ENCODE measurements around the gene EPC2. TPM values are rescaled to one million over a fixed set of nuclear protein-coding genes. Genes with fewer than 3 reads are reported as not detected.

EPC2 gene
- total and polyA plus RNA-seq, 2 experiments from 2014 or later: 6.3 to 27.0 TPM

DNA sequence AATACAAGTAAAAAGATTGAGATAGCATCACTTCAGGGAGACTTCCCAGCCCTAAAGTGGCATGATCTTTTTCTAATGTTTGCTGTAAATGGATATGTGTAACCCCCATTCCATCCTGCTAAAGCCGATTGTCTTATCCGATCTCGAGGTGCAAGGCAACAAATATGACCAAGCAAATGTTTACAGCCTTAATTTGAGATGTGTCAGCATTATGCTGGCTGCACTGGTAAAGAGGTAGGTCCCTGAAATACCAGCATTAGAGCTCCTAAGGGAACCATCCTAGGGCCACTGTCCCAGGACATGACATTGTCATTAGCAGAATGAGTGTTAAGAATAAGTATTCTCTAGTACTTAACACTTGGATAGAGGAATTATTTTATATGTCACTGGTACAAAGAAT lies 108.4 kb downstream of the EPC2 start (continued):
- TF ChIP-seq, protein P1, sequence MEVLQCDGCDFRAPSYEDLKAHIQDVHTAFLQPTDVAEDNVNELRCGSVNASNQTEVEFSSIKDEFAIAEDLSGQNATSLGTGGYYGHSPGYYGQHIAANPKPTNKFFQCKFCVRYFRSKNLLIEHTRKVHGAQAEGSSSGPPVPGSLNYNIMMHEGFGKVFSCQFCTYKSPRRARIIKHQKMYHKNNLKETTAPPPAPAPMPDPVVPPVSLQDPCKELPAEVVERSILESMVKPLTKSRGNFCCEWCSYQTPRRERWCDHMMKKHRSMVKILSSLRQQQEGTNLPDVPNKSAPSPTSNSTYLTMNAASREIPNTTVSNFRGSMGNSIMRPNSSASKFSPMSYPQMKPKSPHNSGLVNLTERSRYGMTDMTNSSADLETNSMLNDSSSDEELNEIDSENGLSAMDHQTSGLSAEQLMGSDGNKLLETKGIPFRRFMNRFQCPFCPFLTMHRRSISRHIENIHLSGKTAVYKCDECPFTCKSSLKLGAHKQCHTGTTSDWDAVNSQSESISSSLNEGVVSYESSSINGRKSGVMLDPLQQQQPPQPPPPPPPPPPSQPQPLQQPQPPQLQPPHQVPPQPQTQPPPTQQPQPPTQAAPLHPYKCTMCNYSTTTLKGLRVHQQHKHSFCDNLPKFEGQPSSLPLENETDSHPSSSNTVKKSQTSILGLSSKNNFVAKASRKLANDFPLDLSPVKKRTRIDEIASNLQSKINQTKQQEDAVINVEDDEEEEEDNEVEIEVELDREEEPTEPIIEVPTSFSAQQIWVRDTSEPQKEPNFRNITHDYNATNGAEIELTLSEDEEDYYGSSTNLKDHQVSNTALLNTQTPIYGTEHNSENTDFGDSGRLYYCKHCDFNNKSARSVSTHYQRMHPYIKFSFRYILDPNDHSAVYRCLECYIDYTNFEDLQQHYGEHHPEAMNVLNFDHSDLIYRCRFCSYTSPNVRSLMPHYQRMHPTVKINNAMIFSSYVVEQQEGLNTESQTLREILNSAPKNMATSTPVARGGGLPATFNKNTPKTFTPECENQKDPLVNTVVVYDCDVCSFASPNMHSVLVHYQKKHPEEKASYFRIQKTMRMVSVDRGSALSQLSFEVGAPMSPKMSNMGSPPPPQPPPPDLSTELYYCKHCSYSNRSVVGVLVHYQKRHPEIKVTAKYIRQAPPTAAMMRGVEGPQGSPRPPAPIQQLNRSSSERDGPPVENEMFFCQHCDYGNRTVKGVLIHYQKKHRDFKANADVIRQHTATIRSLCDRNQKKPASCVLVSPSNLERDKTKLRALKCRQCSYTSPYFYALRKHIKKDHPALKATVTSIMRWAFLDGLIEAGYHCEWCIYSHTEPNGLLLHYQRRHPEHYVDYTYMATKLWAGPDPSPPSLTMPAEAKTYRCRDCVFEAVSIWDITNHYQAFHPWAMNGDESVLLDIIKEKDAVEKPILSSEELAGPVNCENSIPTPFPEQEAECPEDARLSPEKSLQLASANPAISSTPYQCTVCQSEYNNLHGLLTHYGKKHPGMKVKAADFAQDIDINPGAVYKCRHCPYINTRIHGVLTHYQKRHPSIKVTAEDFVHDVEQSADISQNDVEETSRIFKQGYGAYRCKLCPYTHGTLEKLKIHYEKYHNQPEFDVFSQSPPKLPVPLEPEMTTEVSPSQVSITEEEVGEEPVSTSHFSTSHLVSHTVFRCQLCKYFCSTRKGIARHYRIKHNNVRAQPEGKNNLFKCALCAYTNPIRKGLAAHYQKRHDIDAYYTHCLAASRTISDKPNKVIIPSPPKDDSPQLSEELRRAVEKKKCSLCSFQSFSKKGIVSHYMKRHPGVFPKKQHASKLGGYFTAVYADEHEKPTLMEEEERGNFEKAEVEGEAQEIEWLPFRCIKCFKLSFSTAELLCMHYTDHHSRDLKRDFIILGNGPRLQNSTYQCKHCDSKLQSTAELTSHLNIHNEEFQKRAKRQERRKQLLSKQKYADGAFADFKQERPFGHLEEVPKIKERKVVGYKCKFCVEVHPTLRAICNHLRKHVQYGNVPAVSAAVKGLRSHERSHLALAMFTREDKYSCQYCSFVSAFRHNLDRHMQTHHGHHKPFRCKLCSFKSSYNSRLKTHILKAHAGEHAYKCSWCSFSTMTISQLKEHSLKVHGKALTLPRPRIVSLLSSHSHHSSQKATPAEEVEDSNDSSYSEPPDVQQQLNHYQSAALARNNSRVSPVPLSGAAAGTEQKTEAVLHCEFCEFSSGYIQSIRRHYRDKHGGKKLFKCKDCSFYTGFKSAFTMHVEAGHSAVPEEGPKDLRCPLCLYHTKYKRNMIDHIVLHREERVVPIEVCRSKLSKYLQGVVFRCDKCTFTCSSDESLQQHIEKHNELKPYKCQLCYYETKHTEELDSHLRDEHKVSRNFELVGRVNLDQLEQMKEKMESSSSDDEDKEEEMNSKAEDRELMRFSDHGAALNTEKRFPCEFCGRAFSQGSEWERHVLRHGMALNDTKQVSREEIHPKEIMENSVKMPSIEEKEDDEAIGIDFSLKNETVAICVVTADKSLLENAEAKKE (CRISPR knock-in tag; IDR thresholded peaks at IDR 0.05): no peak
- TF ChIP-seq ZNF331 (CRISPR knock-in tag; IDR thresholded peaks at IDR 0.05; ENCODE audit: low read depth) (no peak), POLR2AphosphoS5 (IDR thresholded peaks at IDR 0.05; ENCODE audit: low read depth) (no peak), NANOG (IDR thresholded peaks at IDR 0.05; ENCODE audit: borderline replicate concordance) (no peak), JUNB (IDR thresholded peaks at IDR 0.05; ENCODE audit: unreplicated experiment) (no peak), CREB1 (CRISPR knock-in tag; IDR thresholded peaks at IDR 0.05; ENCODE audit: low read depth) (no peak), EZH2phosphoT487 (IDR thresholded peaks at IDR 0.05; ENCODE audit: unreplicated experiment) (no peak)
- TF ChIP-seq, protein P2, sequence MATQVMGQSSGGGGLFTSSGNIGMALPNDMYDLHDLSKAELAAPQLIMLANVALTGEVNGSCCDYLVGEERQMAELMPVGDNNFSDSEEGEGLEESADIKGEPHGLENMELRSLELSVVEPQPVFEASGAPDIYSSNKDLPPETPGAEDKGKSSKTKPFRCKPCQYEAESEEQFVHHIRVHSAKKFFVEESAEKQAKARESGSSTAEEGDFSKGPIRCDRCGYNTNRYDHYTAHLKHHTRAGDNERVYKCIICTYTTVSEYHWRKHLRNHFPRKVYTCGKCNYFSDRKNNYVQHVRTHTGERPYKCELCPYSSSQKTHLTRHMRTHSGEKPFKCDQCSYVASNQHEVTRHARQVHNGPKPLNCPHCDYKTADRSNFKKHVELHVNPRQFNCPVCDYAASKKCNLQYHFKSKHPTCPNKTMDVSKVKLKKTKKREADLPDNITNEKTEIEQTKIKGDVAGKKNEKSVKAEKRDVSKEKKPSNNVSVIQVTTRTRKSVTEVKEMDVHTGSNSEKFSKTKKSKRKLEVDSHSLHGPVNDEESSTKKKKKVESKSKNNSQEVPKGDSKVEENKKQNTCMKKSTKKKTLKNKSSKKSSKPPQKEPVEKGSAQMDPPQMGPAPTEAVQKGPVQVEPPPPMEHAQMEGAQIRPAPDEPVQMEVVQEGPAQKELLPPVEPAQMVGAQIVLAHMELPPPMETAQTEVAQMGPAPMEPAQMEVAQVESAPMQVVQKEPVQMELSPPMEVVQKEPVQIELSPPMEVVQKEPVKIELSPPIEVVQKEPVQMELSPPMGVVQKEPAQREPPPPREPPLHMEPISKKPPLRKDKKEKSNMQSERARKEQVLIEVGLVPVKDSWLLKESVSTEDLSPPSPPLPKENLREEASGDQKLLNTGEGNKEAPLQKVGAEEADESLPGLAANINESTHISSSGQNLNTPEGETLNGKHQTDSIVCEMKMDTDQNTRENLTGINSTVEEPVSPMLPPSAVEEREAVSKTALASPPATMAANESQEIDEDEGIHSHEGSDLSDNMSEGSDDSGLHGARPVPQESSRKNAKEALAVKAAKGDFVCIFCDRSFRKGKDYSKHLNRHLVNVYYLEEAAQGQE (IDR thresholded peaks at IDR 0.05; ENCODE audit: unreplicated experiment): no peak
- TF ChIP-seq, protein P3, sequence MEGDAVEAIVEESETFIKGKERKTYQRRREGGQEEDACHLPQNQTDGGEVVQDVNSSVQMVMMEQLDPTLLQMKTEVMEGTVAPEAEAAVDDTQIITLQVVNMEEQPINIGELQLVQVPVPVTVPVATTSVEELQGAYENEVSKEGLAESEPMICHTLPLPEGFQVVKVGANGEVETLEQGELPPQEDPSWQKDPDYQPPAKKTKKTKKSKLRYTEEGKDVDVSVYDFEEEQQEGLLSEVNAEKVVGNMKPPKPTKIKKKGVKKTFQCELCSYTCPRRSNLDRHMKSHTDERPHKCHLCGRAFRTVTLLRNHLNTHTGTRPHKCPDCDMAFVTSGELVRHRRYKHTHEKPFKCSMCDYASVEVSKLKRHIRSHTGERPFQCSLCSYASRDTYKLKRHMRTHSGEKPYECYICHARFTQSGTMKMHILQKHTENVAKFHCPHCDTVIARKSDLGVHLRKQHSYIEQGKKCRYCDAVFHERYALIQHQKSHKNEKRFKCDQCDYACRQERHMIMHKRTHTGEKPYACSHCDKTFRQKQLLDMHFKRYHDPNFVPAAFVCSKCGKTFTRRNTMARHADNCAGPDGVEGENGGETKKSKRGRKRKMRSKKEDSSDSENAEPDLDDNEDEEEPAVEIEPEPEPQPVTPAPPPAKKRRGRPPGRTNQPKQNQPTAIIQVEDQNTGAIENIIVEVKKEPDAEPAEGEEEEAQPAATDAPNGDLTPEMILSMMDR (conservative IDR thresholded peaks at IDR 0.05; ENCODE audit: low read depth in 2 of 2): no peak

Data from GM23338 (cell line).